ENCODE data around the gene GCDH. TPM values are rescaled to one million over a fixed set of nuclear protein-coding genes. Genes with fewer than 3 reads are reported as not detected.

Gene GCDH
- total and polyA plus RNA-seq, 2 of the 8 experiments (the other 6 are each of a cell fraction or from before 2014, with no cell fraction given), result 67.3 to 89.4 TPM

- CTCF ChIA-PET (ENCODE audit: partially characterized antibody), result interaction anchor here (0.6 to 2.3 kb wide), 23 partner anchors 8 to 269 kb away, joined by 3 to 19 read pairs (median 4); partner anchors contain the start of genes CALR, RNASEH2A and THSD8
- H2BK15ac ChIP-seq (ENCODE audit: low read length), result no peak overlapping the region
- H3K79me1 ChIP-seq (ENCODE audit: low read depth, low read length), result no peaks in the 10 kb centered on the region
- no peak overlapping the region for H2AK5ac ChIP-seq (ENCODE audit: low read depth, low read length)
- H3K4me3 ChIP-seq (ENCODE audit: extremely low read depth in 1 of 4, insufficient read depth in 2 of 4, low read depth in 3 of 4, low read length in 4 of 4), result peak overlapping the region; percentile 60 to 77 (median 76)
- no peak overlapping the region for H3K56ac ChIP-seq (replicated peaks; ENCODE audit: insufficient read length, low read depth, low read length)
- H4K91ac ChIP-seq (replicated peaks; ENCODE audit: insufficient read length, low read length), result peak overlapping the region; percentile 2
- peak overlapping the region; percentile 44; the same call in 1 of the 2 replicates for H2BK5ac ChIP-seq (ENCODE audit: low read depth, low read length)
- peaks cover 0 to 9% (median 4%) of the 10 kb centered on the region in 4 experiments; a peak in 4 of 7 replicates for H3K27me3 ChIP-seq (replicated peaks in 1 of 4; ENCODE audit: control insufficient read depth in 3 of 4, extremely low read depth in 1 of 4, insufficient read depth in 3 of 4, low read length in 3 of 4)
- peak overlapping the region; percentile 53; the same call in 1 of the 2 replicates for H4K8ac ChIP-seq (ENCODE audit: extremely low read depth, insufficient read depth, low read length)
- no peak for FAIRE-seq
- WGBS, 2 experiments (ENCODE audit: extremely low coverage in 1 of 2, insufficient coverage in 1 of 2, insufficient read length in 1 of 2, insufficient replicate concordance in 2 of 2, low coverage in 1 of 2, low lambda C conversion rate in 2 of 2, missing lambda C conversion rate in 1 of 2), result 6% methylated on average over 44 of the region's 53 CpGs; no CpG with 5 or more reads in 1 of the 2 experiments
- H3K9ac ChIP-seq (replicated peaks in 1 of 4; ENCODE audit: extremely low read depth in 1 of 4, low read depth in 3 of 4, low read length in 3 of 4), result peak overlapping the region in 3 of 4 experiments; percentile 11 to 77 (median 16); a peak in 4 of 7 replicates
- H3K18ac ChIP-seq (ENCODE audit: extremely low read depth, low read length), result peak overlapping the region; percentile 87
- H2BK20ac ChIP-seq (ENCODE audit: low read length), result no peak overlapping the region
- peaks cover 0 to 7% (median 3%) of the 10 kb centered on the region in 4 experiments; a peak in 5 of 7 replicates for H3K4me1 ChIP-seq (replicated peaks in 1 of 4; ENCODE audit: control insufficient read depth in 3 of 4, insufficient read depth in 4 of 4, low read length in 3 of 4)
- H3K23me2 ChIP-seq (ENCODE audit: low read depth, low read length), result peaks cover 9% of the 10 kb centered on the region; the same call in 1 of the 2 replicates
- H4K20me1 ChIP-seq (replicated peaks in 1 of 2; ENCODE audit: control insufficient read depth in 1 of 2, insufficient read depth in 2 of 2, low read length in 2 of 2), result no peaks in the 10 kb centered on the region
- H3K79me2 ChIP-seq (ENCODE audit: control insufficient read depth in 1 of 2, insufficient read depth in 2 of 2, low read length in 2 of 2), result no peaks in the 10 kb centered on the region
- no peak overlapping the region for H3K14ac ChIP-seq (ENCODE audit: insufficient read length)
- H3K23ac ChIP-seq (ENCODE audit: insufficient read length), result no peak overlapping the region
- H2AFZ ChIP-seq (ENCODE audit: low read length), result no peak overlapping the region
- no peak overlapping the region for H2BK120ac ChIP-seq (replicated peaks; ENCODE audit: low read depth, low read length)
- peak overlapping the region; percentile 25 for H4K5ac ChIP-seq (ENCODE audit: insufficient read length, low read depth, low read length)
- peak in 1 of 2 experiments; percentile 62 for DNase-seq (ENCODE audit: low read depth in 1 of 2, low spot score in 2 of 2)
- H3K4ac ChIP-seq (replicated peaks; ENCODE audit: insufficient read length, low read depth, low read length), result peak overlapping the region; percentile 57
- peak overlapping the region; percentile 75 to 97 for H3K4me2 ChIP-seq (ENCODE audit: insufficient read depth in 1 of 2, low read depth in 2 of 2, low read length in 2 of 2)
- POLR2A ChIA-PET (ENCODE audit: partially characterized antibody), result interaction anchor here (0.6 to 12.3 kb wide), 33 partner anchors 7 to 183 kb away, joined by 3 to 110 read pairs (median 5); partner anchors contain the start of genes CALR, FARSA, GADD45GIP1 and GCDH
- H3K27ac ChIP-seq (ENCODE audit: low read depth, low read length), result no peak overlapping the region
- no peaks in the 10 kb centered on the region for H3K36me3 ChIP-seq (ENCODE audit: control insufficient read depth in 2 of 4, insufficient read depth in 4 of 4, low read length in 3 of 4)
- peak overlapping the region; percentile 60; the same call in 1 of the 2 replicates for H2BK12ac ChIP-seq (ENCODE audit: low read depth, low read length)
- H3K9me3 ChIP-seq (ENCODE audit: insufficient read depth in 2 of 2, low read depth in 1 of 2, low read length in 1 of 2), result no peaks in the 10 kb centered on the region; a peak in 2 of 4 replicates
- no peak for TF ChIP-seq HDAC6 (IDR thresholded peaks at IDR 0.05; ENCODE audit: low read depth, low read length)
- no peak for TF ChIP-seq SIX5 (IDR thresholded peaks at IDR 0.05; ENCODE audit: low read depth, low read length)
- TF ChIP-seq PHF8 (conservative IDR thresholded peaks at IDR 0.05; ENCODE audit: low read depth, low read length), result 0 out of 2 replicates have a peak, but pooled peaks have one; percentile 59
- no peak for TF ChIP-seq HDAC2 (IDR thresholded peaks at IDR 0.05; ENCODE audit: borderline replicate concordance in 1 of 2, low read depth in 2 of 2, low read length in 2 of 2)
- TF ChIP-seq RNF2 (IDR thresholded peaks at IDR 0.05; ENCODE audit: borderline replicate concordance, low read depth, low read length, missing control alignments, poor library complexity, severe bottlenecking), result no peak
- TF ChIP-seq RBBP5 (IDR thresholded peaks at IDR 0.05; ENCODE audit: borderline replicate concordance, low read depth, low read length), result 0 out of 2 replicates have a peak, but pooled peaks have one; percentile 18
- no peak for TF ChIP-seq TCF12 (IDR thresholded peaks at IDR 0.05; ENCODE audit: low read depth, low read length)
- no peak for TF ChIP-seq MAFK (IDR thresholded peaks at IDR 0.05; ENCODE audit: low read depth, low read length)
- TF ChIP-seq CHD2 (IDR thresholded peaks at IDR 0.05; ENCODE audit: low read length), result no peak
Measured at GRCh38 chr19:12885749-12886650, 5.0 kb upstream of the GCDH start.
